CD14-positive monocyte (primary cell): ENCODE data around the gene AIG1. TPM values are rescaled to one million over a fixed set of nuclear protein-coding genes. Genes with fewer than 3 reads are reported as not detected.

Experiments
- DNase-seq, 3 donors: peaks; one replicate each; pipeline ENCODE4 v3.0.0-alpha.2; 2011 to 2022
- H2AFZ ChIP-seq: 2 replicates; pipeline ENCODE4 v1.6.0; 2012; ENCODE audit warnings: mild to moderate bottlenecking, low read depth, low read length, inconsistent platforms; ENCODE audit not compliant: insufficient read depth, poor library complexity, severe bottlenecking
- H3K27ac ChIP-seq, 2 donors: 1 replicate in 1 of 2; 2 replicates in 1 of 2; pipeline ENCODE4 v1.5.1; 2012 to 2013; ENCODE audit warnings: low read length in 2 of 2, control low read depth in 1 of 2, inconsistent platforms in 1 of 2, low read depth in 1 of 2, mild to moderate bottlenecking in 1 of 2
- H3K27me3 ChIP-seq, 2 donors: one replicate each; pipeline versions ENCODE4 v1.6.0 to v1.6.1; 2011 to 2013; ENCODE audit warnings: low read length in 2 of 2; ENCODE audit not compliant: control insufficient read depth in 2 of 2, insufficient read depth in 2 of 2
- H3K36me3 ChIP-seq, 2 donors: replicated peaks in 1 of 2; 1 replicate in 1 of 2; 2 replicates in 1 of 2; pipeline versions ENCODE4 v1.5.1 to v1.6.1; 2012 to 2013; ENCODE audit warnings: low read length in 2 of 2, control low read depth in 1 of 2, inconsistent platforms in 1 of 2, mild to moderate bottlenecking in 1 of 2; ENCODE audit not compliant: insufficient read depth in 2 of 2, control insufficient read depth in 1 of 2
- H3K4me1 ChIP-seq, 2 donors: 1 replicate in 1 of 2; 2 replicates in 1 of 2; pipeline versions ENCODE4 v1.5.1 to v1.6.1; 2012 to 2013; ENCODE audit warnings: low read length in 2 of 2, control low read depth in 1 of 2, inconsistent platforms in 1 of 2, mild to moderate bottlenecking in 1 of 2, moderate library complexity in 1 of 2; ENCODE audit not compliant: insufficient read depth in 2 of 2, control insufficient read depth in 1 of 2
- H3K4me2 ChIP-seq: replicated peaks from 2 replicates; pipeline ENCODE3; 2012; ENCODE audit warnings: low read length, moderate library complexity, mild to moderate bottlenecking; ENCODE audit not compliant: poor library complexity, severe bottlenecking; ENCODE audit errors: extremely low read depth
- H3K4me3 ChIP-seq, 3 experiments: fragments of 200-600 bp in 1 of 3; sonication (generic) in 1 of 3; replicated peaks in 1 of 3; 1 replicate in 2 of 3; 2 replicates in 1 of 3; pipeline ENCODE4 v1.5.1; 2011 to 2013; ENCODE audit warnings: low read length in 3 of 3, mild to moderate bottlenecking in 3 of 3, control low read depth in 2 of 3, low read depth in 2 of 3, inconsistent platforms in 1 of 3, moderate library complexity in 1 of 3
- H3K79me2 ChIP-seq: 2 replicates; pipeline ENCODE4 v1.6.0; 2012; ENCODE audit warnings: mild to moderate bottlenecking, control low read depth, inconsistent platforms, low read length, moderate library complexity; ENCODE audit not compliant: insufficient read depth
- H3K9ac ChIP-seq: 2 replicates; pipeline ENCODE4 v1.6.0; 2017; ENCODE audit warnings: low read length, mild to moderate bottlenecking; ENCODE audit not compliant: insufficient read depth, poor library complexity, severe bottlenecking
- H3K9me3 ChIP-seq, 2 donors: replicated peaks in 1 of 2; 1 replicate in 1 of 2; 2 replicates in 1 of 2; pipeline versions ENCODE4 v1.5.1 to v1.6.1; 2012 to 2013; ENCODE audit warnings: low read length in 2 of 2, control low read depth in 1 of 2; ENCODE audit not compliant: control insufficient read depth in 1 of 2, insufficient read depth in 1 of 2
- H4K20me1 ChIP-seq: 2 replicates; pipeline ENCODE4 v1.6.0; 2012; ENCODE audit warnings: mild to moderate bottlenecking, low read length, control low read depth, moderate library complexity; ENCODE audit not compliant: insufficient read depth
- H3K27ac Mint-ChIP-seq, 7 donors: one replicate each; pipeline ENCODE4 v1.8.0; 2020; ENCODE audit warnings: mild to moderate bottlenecking in 7 of 7, mixed read lengths in 7 of 7, moderate library complexity in 6 of 7, inconsistent platforms in 2 of 7
- H3K27me3 Mint-ChIP-seq, 3 donors: one replicate each; pipeline ENCODE4 v1.8.0; 2021 to 2022; ENCODE audit warnings: low read depth in 3 of 3, mild to moderate bottlenecking in 3 of 3, mixed read lengths in 3 of 3, moderate library complexity in 3 of 3, inconsistent platforms in 1 of 3
- H3K36me3 Mint-ChIP-seq, 2 donors: one replicate each; pipeline ENCODE4 v1.8.0; 2020; ENCODE audit warnings: mixed read lengths in 2 of 2, inconsistent platforms in 1 of 2, mild to moderate bottlenecking in 1 of 2
- H3K4me1 Mint-ChIP-seq: one replicate; pipeline ENCODE4 v1.8.0; 2020; ENCODE audit warnings: mild to moderate bottlenecking, mixed read lengths
- H3K4me3 Mint-ChIP-seq, 2 donors: one replicate each; pipeline ENCODE4 v1.8.0; 2020; ENCODE audit warnings: mild to moderate bottlenecking in 2 of 2, mixed read lengths in 2 of 2, moderate library complexity in 1 of 2
- H3K9me3 Mint-ChIP-seq, 7 donors: one replicate each; pipeline ENCODE4 v1.8.0; 2020 to 2022; ENCODE audit warnings: mixed read lengths in 7 of 7, mild to moderate bottlenecking in 6 of 7, moderate library complexity in 6 of 7, inconsistent platforms in 2 of 7
- CTCF ChIP-seq: fragments of 200-600 bp; IDR thresholded peaks from one replicate; pipeline ENCODE4 v1.8.0; 2022; ENCODE audit warnings: antibody characterized with exemption, mild to moderate bottlenecking
- WGBS: methylation state at CpG from one replicate; pipeline ENCODE4 v1.1.5; 2013; ENCODE audit warnings: missing lambda C conversion rate; ENCODE audit not compliant: insufficient coverage; 5-methylcytosine and 5-hydroxymethylcytosine counted together
- intact Hi-C, 2 donors: fragments of 100-400 bp; cut with micrococcal nuclease; formaldehyde crosslinking; loops; one replicate each; pipeline versions ENCODE4 v1.15.0 to v1.15.1; 2023
- polyA plus RNA-seq, 3 donors: library from polyadenylated mRNA; depleted of rRNA in 1 of 3; unstranded in 2 of 3; stranded (reverse) in 1 of 3; fragments of 300-500 nt in 2 of 3; fragments of >200 nt in 1 of 3; fragmentation: Illumina TruSeq in 2 of 3; gene quantifications; 1 replicate in 2 of 3; 2 replicates in 1 of 3; pipeline ENCODE4 v1.2.3, GENCODE V29; 2012 to 2021

AIG1 gene
- polyA plus RNA-seq, 3 donors, result 6.7 to 7.6 (median 6.8) TPM

- Histone ChIP-seq H4K20me1 (no peaks in the 10 kb centered on the region), H3K9me3 (no peaks in the 10 kb centered on the region), H3K4me3 (peak overlapping the region; percentile 76 to 93 (median 91)), H3K4me1 (peaks cover 15 to 19% of the 10 kb centered on the region in 2 donors), H3K4me2 (peak overlapping the region; percentile 65), H3K36me3 (no peaks in the 10 kb centered on the region), H2AFZ (peak overlapping the region; percentile 94), H3K27ac (peak overlapping the region; percentile 83 to 88), H3K9ac (peak overlapping the region; percentile 81), H3K27me3 (no peaks in the 10 kb centered on the region), H3K79me2 (no peaks in the 10 kb centered on the region)
- Mint-ChIP-seq H3K4me1 (peaks cover 14% of the 10 kb centered on the region), H3K36me3 (no peaks in the 10 kb centered on the region), H3K27ac (peak overlapping the region; percentile 93 to 99 (median 97)), H3K27me3 (peaks cover 0 to 2% (median 0%) of the 10 kb centered on the region in 3 donors), H3K9me3 (no peaks in the 10 kb centered on the region), H3K4me3 (peak overlapping the region; percentile 90 to 96)
- WGBS, result 0% methylated on average over 6 of the region's 8 CpGs
- TF ChIP-seq CTCF, result no peak
- intact Hi-C loops, result loop anchor here in 1 of 2 donors (10.0 kb wide), 2 partner anchors 115 to 485 kb away; partner anchors contain the start of gene HIVEP2
- peak in 2 of 3 donors; percentile 6 to 27 for DNase-seq
These were observed 881 bp upstream of the AIG1 start for GRCh38 chr6:143059663-143060353.

GRCh38 chr6:143060354-143060805, 309 bp upstream of the AIG1 start:
- intact Hi-C loops, result loop anchor here in 1 of 2 donors (10.0 kb wide), 2 partner anchors 116 to 484 kb away; partner anchors contain the start of gene HIVEP2
- under 1% methylated on average over 41 of the region's 52 CpGs for WGBS

More at GRCh38 chr6:143060354-143060805, 309 bp upstream of the AIG1 start:
- TF ChIP-seq CTCF, result peak; percentile 14
- Histone ChIP-seq H3K9me3 (no peaks in the 10 kb centered on the region), H3K27me3 (no peaks in the 10 kb centered on the region), H3K9ac (peak overlapping the region; percentile 81), H3K4me3 (peak overlapping the region; percentile 76 to 93 (median 91)), H4K20me1 (no peaks in the 10 kb centered on the region), H3K4me1 (peaks cover 15 to 19% of the 10 kb centered on the region in 2 donors), H2AFZ (peak overlapping the region; percentile 94), H3K4me2 (peak overlapping the region; percentile 65), H3K79me2 (no peaks in the 10 kb centered on the region), H3K27ac (peak overlapping the region; percentile 83 to 88), H3K36me3 (no peaks in the 10 kb centered on the region)
- H3K36me3 Mint-ChIP-seq, result no peaks in the 10 kb centered on the region
- H3K27ac Mint-ChIP-seq, result peak overlapping the region; percentile 93 to 99 (median 97)
- H3K27me3 Mint-ChIP-seq, result peaks cover 0 to 2% (median 0%) of the 10 kb centered on the region in 3 donors
- H3K4me1 Mint-ChIP-seq, result peaks cover 16% of the 10 kb centered on the region
- DNase-seq, result peak; percentile 90 to 93 (median 93)
- no peaks in the 10 kb centered on the region for H3K9me3 Mint-ChIP-seq
- peak overlapping the region; percentile 90 to 96 for H3K4me3 Mint-ChIP-seq
